ENCODE results near the gene KCNH1. TPM values are rescaled to one million over a fixed set of nuclear protein-coding genes. Genes with fewer than 3 reads are reported as not detected.

The KCNH1 gene
- total and polyA plus RNA-seq, 5 donors from 2014 or later, result not detected

GRCh38 chr1:210641582-210641981 lies 492.4 kb downstream of the KCNH1 start:
- no peak overlapping the region for H3K4me3 Mint-ChIP-seq
- peaks cover 0 to 1% (median 0%) of the 10 kb centered on the region in 7 donors for H3K9me3 Mint-ChIP-seq
- no peaks in the 10 kb centered on the region for H3K27me3 Mint-ChIP-seq
- H3K4me1 Mint-ChIP-seq, result no peaks in the 10 kb centered on the region
- H3K36me3 Mint-ChIP-seq, result no peaks in the 10 kb centered on the region
- H3K4me1 ChIP-seq (ENCODE audit: control insufficient read depth, insufficient read depth, low read length, poor library complexity, severe bottlenecking), result no peaks in the 10 kb centered on the region
- DNase-seq (no peak), ATAC-seq (ENCODE audit: low read depth in 2 of 2) (no peak)
- H3K27me3 ChIP-seq (ENCODE audit: control insufficient read depth, insufficient read depth, low read length), result no peaks in the 10 kb centered on the region
- H3K27ac Mint-ChIP-seq, result no peak overlapping the region
- H3K4me3 ChIP-seq (ENCODE audit: low read depth, low read length), result no peak overlapping the region
- H3K36me3 ChIP-seq (ENCODE audit: control insufficient read depth, insufficient read depth, low read length), result no peaks in the 10 kb centered on the region
- no peak overlapping the region for H3K27ac ChIP-seq (ENCODE audit: insufficient read depth, low read length, poor library complexity, severe bottlenecking)
- no peaks in the 10 kb centered on the region for H3K9me3 ChIP-seq (ENCODE audit: control insufficient read depth in 2 of 2, low read length in 2 of 2)

- Histone ChIP-seq H3K27ac (ENCODE audit: insufficient read depth, low read length, poor library complexity, severe bottlenecking) (no peak overlapping the region), H3K36me3 (ENCODE audit: control insufficient read depth, insufficient read depth, low read length) (no peaks in the 10 kb centered on the region), H3K27me3 (ENCODE audit: control insufficient read depth, insufficient read depth, low read length) (no peaks in the 10 kb centered on the region), H3K4me1 (ENCODE audit: control insufficient read depth, insufficient read depth, low read length, poor library complexity, severe bottlenecking) (no peaks in the 10 kb centered on the region), H3K4me3 (ENCODE audit: low read depth, low read length) (no peak overlapping the region), H3K9me3 (ENCODE audit: control insufficient read depth in 2 of 2, low read length in 2 of 2) (no peaks in the 10 kb centered on the region)
- Mint-ChIP-seq H3K27me3 (no peaks in the 10 kb centered on the region), H3K9me3 (no peaks in the 10 kb centered on the region), H3K4me3 (no peak overlapping the region), H3K27ac (no peak overlapping the region), H3K36me3 (no peaks in the 10 kb centered on the region), H3K4me1 (no peaks in the 10 kb centered on the region)
- no peak for ATAC-seq (ENCODE audit: low read depth in 2 of 2)
- DNase-seq, result no peak
These were observed 498.8 kb downstream of the KCNH1 start for GRCh38 chr1:210635108-210635507.

- H3K27me3 Mint-ChIP-seq, result no peaks in the 10 kb centered on the region
- no peaks in the 10 kb centered on the region for H3K36me3 Mint-ChIP-seq
These were observed 500.3 kb downstream of the KCNH1 start for GRCh38 chr1:210633636-210634035.

GRCh38 chr1:210633140-210633539 lies 500.8 kb downstream of the KCNH1 start:
- no peaks in the 10 kb centered on the region for H3K27me3 Mint-ChIP-seq
- Histone ChIP-seq H3K9me3 (ENCODE audit: control insufficient read depth in 2 of 2, low read length in 2 of 2) (no peaks in the 10 kb centered on the region), H3K36me3 (ENCODE audit: control insufficient read depth, insufficient read depth, low read length) (no peaks in the 10 kb centered on the region), H3K27me3 (ENCODE audit: control insufficient read depth, insufficient read depth, low read length) (no peaks in the 10 kb centered on the region), H3K27ac (ENCODE audit: insufficient read depth, low read length, poor library complexity, severe bottlenecking) (no peak overlapping the region), H3K4me1 (ENCODE audit: control insufficient read depth, insufficient read depth, low read length, poor library complexity, severe bottlenecking) (no peaks in the 10 kb centered on the region), H3K4me3 (ENCODE audit: low read depth, low read length) (no peak overlapping the region)
- no peak overlapping the region for H3K27ac Mint-ChIP-seq
- no peaks in the 10 kb centered on the region for H3K36me3 Mint-ChIP-seq
- H3K9me3 Mint-ChIP-seq, result no peaks in the 10 kb centered on the region
- DNase-seq (no peak), ATAC-seq (ENCODE audit: low read depth in 2 of 2) (no peak)
- no peaks in the 10 kb centered on the region for H3K4me1 Mint-ChIP-seq
- no peak overlapping the region for H3K4me3 Mint-ChIP-seq

More at GRCh38 chr1:210633636-210634035, 500.3 kb downstream of the KCNH1 start:
- Mint-ChIP-seq H3K4me1 (no peaks in the 10 kb centered on the region), H3K9me3 (no peaks in the 10 kb centered on the region), H3K27ac (no peak overlapping the region), H3K4me3 (no peak overlapping the region)
- no peak overlapping the region for H3K27ac ChIP-seq (ENCODE audit: insufficient read depth, low read length, poor library complexity, severe bottlenecking)
- H3K4me1 ChIP-seq (ENCODE audit: control insufficient read depth, insufficient read depth, low read length, poor library complexity, severe bottlenecking), result no peaks in the 10 kb centered on the region
- ATAC-seq (ENCODE audit: low read depth in 2 of 2) (no peak), DNase-seq (no peak)
- H3K9me3 ChIP-seq (ENCODE audit: control insufficient read depth in 2 of 2, low read length in 2 of 2), result no peaks in the 10 kb centered on the region
- H3K4me3 ChIP-seq (ENCODE audit: low read depth, low read length), result no peak overlapping the region
- H3K27me3 ChIP-seq (ENCODE audit: control insufficient read depth, insufficient read depth, low read length), result no peaks in the 10 kb centered on the region
- no peaks in the 10 kb centered on the region for H3K36me3 ChIP-seq (ENCODE audit: control insufficient read depth, insufficient read depth, low read length)

GRCh38 chr1:210631399-210631798 lies 502.5 kb downstream of the KCNH1 start:
- Mint-ChIP-seq H3K4me3 (no peak overlapping the region), H3K36me3 (no peaks in the 10 kb centered on the region), H3K4me1 (no peaks in the 10 kb centered on the region), H3K9me3 (no peaks in the 10 kb centered on the region), H3K27me3 (no peaks in the 10 kb centered on the region), H3K27ac (no peak overlapping the region)
- ATAC-seq (ENCODE audit: low read depth in 2 of 2) (no peak), DNase-seq (no peak)
- Histone ChIP-seq H3K27me3 (ENCODE audit: control insufficient read depth, insufficient read depth, low read length) (no peaks in the 10 kb centered on the region), H3K36me3 (ENCODE audit: control insufficient read depth, insufficient read depth, low read length) (no peaks in the 10 kb centered on the region), H3K9me3 (ENCODE audit: control insufficient read depth in 2 of 2, low read length in 2 of 2) (no peaks in the 10 kb centered on the region), H3K4me1 (ENCODE audit: control insufficient read depth, insufficient read depth, low read length, poor library complexity, severe bottlenecking) (no peaks in the 10 kb centered on the region), H3K4me3 (ENCODE audit: low read depth, low read length) (no peak overlapping the region), H3K27ac (ENCODE audit: insufficient read depth, low read length, poor library complexity, severe bottlenecking) (no peak overlapping the region)

GRCh38 chr1:210629276-210629675 lies 504.7 kb downstream of the KCNH1 start:
- Histone ChIP-seq H3K27ac (ENCODE audit: insufficient read depth, low read length, poor library complexity, severe bottlenecking) (no peak overlapping the region), H3K36me3 (ENCODE audit: control insufficient read depth, insufficient read depth, low read length) (no peaks in the 10 kb centered on the region), H3K4me1 (ENCODE audit: control insufficient read depth, insufficient read depth, low read length, poor library complexity, severe bottlenecking) (no peaks in the 10 kb centered on the region), H3K4me3 (ENCODE audit: low read depth, low read length) (no peak overlapping the region), H3K9me3 (ENCODE audit: control insufficient read depth in 2 of 2, low read length in 2 of 2) (no peaks in the 10 kb centered on the region), H3K27me3 (ENCODE audit: control insufficient read depth, insufficient read depth, low read length) (no peaks in the 10 kb centered on the region)
- H3K27me3 Mint-ChIP-seq, result no peaks in the 10 kb centered on the region
- no peaks in the 10 kb centered on the region for H3K36me3 Mint-ChIP-seq
- H3K4me1 Mint-ChIP-seq, result no peaks in the 10 kb centered on the region
- no peaks in the 10 kb centered on the region for H3K9me3 Mint-ChIP-seq
- H3K27ac Mint-ChIP-seq, result no peak overlapping the region
- DNase-seq (no peak), ATAC-seq (ENCODE audit: low read depth in 2 of 2) (no peak)
- no peak overlapping the region for H3K4me3 Mint-ChIP-seq

- ATAC-seq (ENCODE audit: low read depth in 2 of 2) (no peak), DNase-seq (no peak)
- no peaks in the 10 kb centered on the region for H3K9me3 ChIP-seq (ENCODE audit: control insufficient read depth in 2 of 2, low read length in 2 of 2)
- no peaks in the 10 kb centered on the region for H3K27me3 ChIP-seq (ENCODE audit: control insufficient read depth, insufficient read depth, low read length)
- H3K9me3 Mint-ChIP-seq, result no peaks in the 10 kb centered on the region
- H3K4me3 ChIP-seq (ENCODE audit: low read depth, low read length), result no peak overlapping the region
- H3K4me3 Mint-ChIP-seq, result no peak overlapping the region
- no peaks in the 10 kb centered on the region for H3K27me3 Mint-ChIP-seq
- no peak overlapping the region for H3K27ac ChIP-seq (ENCODE audit: insufficient read depth, low read length, poor library complexity, severe bottlenecking)
- no peaks in the 10 kb centered on the region for H3K4me1 Mint-ChIP-seq
- H3K36me3 Mint-ChIP-seq, result no peaks in the 10 kb centered on the region
- no peaks in the 10 kb centered on the region for H3K4me1 ChIP-seq (ENCODE audit: control insufficient read depth, insufficient read depth, low read length, poor library complexity, severe bottlenecking)
- H3K27ac Mint-ChIP-seq, result no peak overlapping the region
- H3K36me3 ChIP-seq (ENCODE audit: control insufficient read depth, insufficient read depth, low read length), result no peaks in the 10 kb centered on the region
These were observed 506.2 kb downstream of the KCNH1 start for GRCh38 chr1:210627755-210628154.

Measured in CD4-positive, CD25-positive, alpha-beta regulatory T cell (primary cell).